Caco-2 (cell line): ENCODE data around the gene LRRC45. TPM values are rescaled to one million over a fixed set of nuclear protein-coding genes. Genes with fewer than 3 reads are reported as not detected.

Experiments
- BruUV-seq: library from RNA; stranded (reverse); fragments of 400-500 nt; replicated peaks from 2 replicates; lab custom pipeline; 2021; lab: Mats Ljungman, UMichigan
- CTCF ChIA-PET: fragments of 300-600 bp; sonication (Branson Sonifier 250); formaldehyde crosslinking; loops from one replicate; lab custom pipeline; 2022; ENCODE audit warnings: antibody characterized with exemption; lab: Charles Lee
- POLR2A ChIA-PET: fragments of 300-600 bp; sonication (Branson Sonifier 250); formaldehyde crosslinking; loops from one replicate; lab custom pipeline; 2022; ENCODE audit warnings: antibody characterized with exemption; lab: Charles Lee
- DNase-seq, 2 experiments: peaks; one replicate each; pipeline versions ENCODE4 v3.0.0 to v3.0.0-alpha.2; 2020 to 2022
- H3K27me3 ChIP-seq: replicated peaks from 2 replicates; pipeline ENCODE4 v1.6.0; 2011; ENCODE audit warnings: low read length; ENCODE audit not compliant: control insufficient read depth, insufficient read depth
- H3K36me3 ChIP-seq: 2 replicates; pipeline ENCODE4 v1.5.1; 2011; ENCODE audit warnings: low read length; ENCODE audit not compliant: control insufficient read depth, insufficient read depth
- H3K4me1 ChIP-seq: fragments of 250-450 bp; sonication (Bioruptor Pico); 2 replicates; pipeline ENCODE4 v1.5.1; 2020; ENCODE audit warnings: mild to moderate bottlenecking
- H3K4me3 ChIP-seq: 2 replicates; pipeline ENCODE4 v1.5.1; 2011; ENCODE audit warnings: low read depth, mild to moderate bottlenecking, control low read depth, low read length
- H3K9me3 ChIP-seq: fragments of 250-450 bp; sonication (Bioruptor Pico); 2 replicates; pipeline ENCODE4 v1.5.1; 2020; ENCODE audit warnings: mild to moderate bottlenecking, moderate library complexity
- H3K27ac Mint-ChIP-seq: one replicate; pipeline ENCODE4 v1.8.0; 2022; ENCODE audit warnings: mixed read lengths; ENCODE audit not compliant: unreplicated experiment
- H3K27me3 Mint-ChIP-seq: one replicate; pipeline ENCODE4 v1.8.0; 2022; ENCODE audit warnings: mixed read lengths; ENCODE audit not compliant: insufficient read depth, unreplicated experiment
- H3K36me3 Mint-ChIP-seq: one replicate; pipeline ENCODE4 v1.8.0; 2022; ENCODE audit warnings: mild to moderate bottlenecking, mixed read lengths; ENCODE audit not compliant: insufficient read depth, unreplicated experiment
- H3K4me1 Mint-ChIP-seq: one replicate; pipeline ENCODE4 v1.8.0; 2022; ENCODE audit warnings: low read depth, mixed read lengths; ENCODE audit not compliant: unreplicated experiment
- H3K4me3 Mint-ChIP-seq: one replicate; pipeline ENCODE4 v1.8.0; 2022; ENCODE audit warnings: mild to moderate bottlenecking, moderate library complexity, mixed read lengths; ENCODE audit not compliant: unreplicated experiment
- H3K9me3 Mint-ChIP-seq: one replicate; pipeline ENCODE4 v1.8.0; 2022; ENCODE audit warnings: mixed read lengths; ENCODE audit not compliant: unreplicated experiment
- CTCF ChIP-seq, 2 experiments: fragments of 200-600 bp in 1 of 2; IDR thresholded peaks; 1 replicate in 1 of 2; 2 replicates in 1 of 2; pipeline versions ENCODE4 v1.5.1 to v1.8.0; 2011 to 2022; ENCODE audit warnings: antibody characterized with exemption in 1 of 2, control low read depth in 1 of 2, inconsistent platforms in 1 of 2, low read depth in 1 of 2, low read length in 1 of 2, mild to moderate bottlenecking in 1 of 2, moderate library complexity in 1 of 2; ENCODE audit not compliant: insufficient read depth in 1 of 2, severe bottlenecking in 1 of 2, unreplicated experiment in 1 of 2
- intact Hi-C: fragments of 100-400 bp; cut with micrococcal nuclease; formaldehyde crosslinking; loops from one replicate; pipeline ENCODE4 v1.10.0; 2022; ENCODE audit not compliant: unreplicated experiment
- total RNA-seq: library from RNA; stranded (reverse); gene quantifications from 2 replicates; pipeline ENCODE4 v1.2.3, GENCODE V29; 2022

LRRC45 gene
- total RNA-seq, 1 experiment from 2014 or later = 33.2 TPM

- Mint-ChIP-seq H3K36me3 (peaks cover 63% of the 10 kb centered on the region), H3K27me3 (no peaks in the 10 kb centered on the region), H3K4me1 (no peaks in the 10 kb centered on the region), H3K27ac (peak overlapping the region; percentile 29), H3K9me3 (no peaks in the 10 kb centered on the region), H3K4me3 (no peak overlapping the region)
- POLR2A ChIA-PET = no interaction called here
- H3K36me3 ChIP-seq = peaks cover 1% of the 10 kb centered on the region; the same call in 1 of the 2 replicates
- BruUV-seq = no TSS peak
- H3K4me3 ChIP-seq = no peak overlapping the region
- no peaks in the 10 kb centered on the region; the same call in 1 of the 2 replicates for H3K4me1 ChIP-seq
- no peaks in the 10 kb centered on the region for H3K9me3 ChIP-seq
- no peak for DNase-seq
- H3K27me3 ChIP-seq = no peaks in the 10 kb centered on the region
- CTCF ChIA-PET = interaction anchor here (1.0 to 1.1 kb wide), 2 partner anchors 19 to 25 kb away, joined by 3 to 7 read pairs; partner anchors contain the start of genes DCXR and RAC3
- no peak for TF ChIP-seq CTCF (IDR thresholded peaks at IDR 0.05; ENCODE audit: insufficient read depth in 1 of 2, low read depth in 1 of 2, low read length in 1 of 2, severe bottlenecking in 1 of 2, unreplicated experiment in 1 of 2)
- intact Hi-C loops = no loop called here
Observed at GRCh38 chr17:82055965-82056728, 33.0 kb downstream of the LRRC45 start.

GRCh38 chr17:82056729-82057621, 33.9 kb downstream of the LRRC45 start:
- BruUV-seq = TSS peak; percentile 54
- no peak for TF ChIP-seq CTCF (IDR thresholded peaks at IDR 0.05; ENCODE audit: insufficient read depth in 1 of 2, low read depth in 1 of 2, low read length in 1 of 2, severe bottlenecking in 1 of 2, unreplicated experiment in 1 of 2)
- POLR2A ChIA-PET = no interaction called here
- H3K27me3 Mint-ChIP-seq = no peaks in the 10 kb centered on the region
- no peak for DNase-seq
- Histone ChIP-seq H3K27me3 (no peaks in the 10 kb centered on the region), H3K9me3 (no peaks in the 10 kb centered on the region), H3K4me3 (no peak overlapping the region), H3K36me3 (peaks cover 1% of the 10 kb centered on the region; the same call in 1 of the 2 replicates), H3K4me1 (no peaks in the 10 kb centered on the region; the same call in 1 of the 2 replicates)
- peak overlapping the region; percentile 29 for H3K27ac Mint-ChIP-seq
- CTCF ChIA-PET = interaction anchor here (1.1 kb wide), 1 partner anchor 19 kb away, joined by 3 read pairs; the partner anchor contains the start of gene DCXR
- H3K4me3 Mint-ChIP-seq = no peak overlapping the region
- H3K36me3 Mint-ChIP-seq = peaks cover 71% of the 10 kb centered on the region
- intact Hi-C loops = no loop called here
- H3K4me1 Mint-ChIP-seq = no peaks in the 10 kb centered on the region
- H3K9me3 Mint-ChIP-seq = no peaks in the 10 kb centered on the region

- Histone ChIP-seq H3K36me3 (peaks cover 1% of the 10 kb centered on the region; the same call in 1 of the 2 replicates), H3K4me3 (no peak overlapping the region), H3K27me3 (no peaks in the 10 kb centered on the region), H3K4me1 (no peaks in the 10 kb centered on the region), H3K9me3 (no peaks in the 10 kb centered on the region)
- DNase-seq = no peak
- H3K4me1 Mint-ChIP-seq = no peaks in the 10 kb centered on the region
- ChIA-PET CTCF (no interaction called here), POLR2A (no interaction called here)
- no peak overlapping the region for H3K27ac Mint-ChIP-seq
- H3K9me3 Mint-ChIP-seq = no peaks in the 10 kb centered on the region
- BruUV-seq = no TSS peak
- H3K27me3 Mint-ChIP-seq = no peaks in the 10 kb centered on the region
- intact Hi-C loops = no loop called here
- no peak for TF ChIP-seq CTCF (IDR thresholded peaks at IDR 0.05; ENCODE audit: insufficient read depth in 1 of 2, low read depth in 1 of 2, low read length in 1 of 2, severe bottlenecking in 1 of 2, unreplicated experiment in 1 of 2)
- H3K4me3 Mint-ChIP-seq = no peak overlapping the region
- H3K36me3 Mint-ChIP-seq = peaks cover 74% of the 10 kb centered on the region
Observed at GRCh38 chr17:82058230-82058854, 35.2 kb downstream of the LRRC45 start.
